Mucosa of descending colon (tissue), 3 donors: Measurements from ENCODE around the gene UBALD1. TPM values are rescaled to one million over a fixed set of nuclear protein-coding genes. Genes with fewer than 3 reads are reported as not detected.

Source experiments
- ATAC-seq: fragments of 200-7000 bp; cut with Tn5 transposase; one replicate; pipeline ENCODE4 v1.9.1; 2020; ENCODE audit warnings: mild to moderate bottlenecking, moderate library complexity
- DNase-seq, 3 donors: peaks; one replicate each; pipeline ENCODE4 v3.0.0-alpha.2; 2020
- H3K36me3 ChIP-seq: fragments of 200-600 bp; one replicate; pipeline ENCODE4 v1.8.0; 2021; ENCODE audit warnings: low read depth, mild to moderate bottlenecking
- H3K4me1 ChIP-seq: fragments of 200-600 bp; one replicate; pipeline ENCODE4 v1.8.0; 2021; ENCODE audit warnings: low read depth, mild to moderate bottlenecking
- H3K4me3 ChIP-seq: fragments of 200-600 bp; one replicate; pipeline ENCODE4 v1.8.0; 2021; ENCODE audit warnings: mild to moderate bottlenecking
- H3K9me3 ChIP-seq: fragments of 200-600 bp; one replicate; pipeline ENCODE4 v1.8.0; 2021; ENCODE audit warnings: mild to moderate bottlenecking
- CTCF ChIP-seq: fragments of 200-600 bp; IDR thresholded peaks from one replicate; pipeline ENCODE4 v1.8.0; 2022; ENCODE audit warnings: antibody characterized with exemption, mild to moderate bottlenecking
- intact Hi-C, 2 donors: fragments of 100-400 bp; cut with DNase I in 1 of 2; cut with micrococcal nuclease in 1 of 2; formaldehyde crosslinking; loops; one replicate each; pipeline versions ENCODE4 v1.11.0 to v1.11.1; 2022; cut with DNase I, micrococcal nuclease
- total RNA-seq, 3 donors: library from RNA; stranded (reverse); fragmentation: NEBNext Ultra II Directional in 2 of 3; extraction: Animal tissue kit (Norgen Biotek cat#: 25700) in 2 of 3; gene quantifications; one replicate each; pipeline versions ENCODE4 v1.2.1 to v1.2.4, GENCODE V29; 2021 to 2023
- donor health status: DM: no; HTN: no; CAD: no; lungs with moderate emphysema.
- donor health status: DM: no; HTN: no; CAD: no.
- donor health status: DM: no; HTN: yes; CAD: no.

Gene UBALD1
- total RNA-seq, 3 donors from 2014 or later: 21.3 to 38.8 (median 22.5) TPM

- H3K36me3 ChIP-seq: peaks cover 9% of the 10 kb centered on the region
- TF ChIP-seq CTCF: no peak
- DNase-seq (no peak), ATAC-seq (no peak)
- H3K9me3 ChIP-seq: no peaks in the 10 kb centered on the region
- peaks cover 19% of the 10 kb centered on the region for H3K4me1 ChIP-seq
- H3K4me3 ChIP-seq: no peak overlapping the region
- intact Hi-C loops: no loop called here
Observed at GRCh38 chr16:4659363-4660353, 45.0 kb upstream of the UBALD1 start.

- no peaks in the 10 kb centered on the region for H3K9me3 ChIP-seq
- no peak for DNase-seq
- no peak for TF ChIP-seq CTCF
- no peak overlapping the region for H3K4me3 ChIP-seq
- peaks cover 8% of the 10 kb centered on the region for H3K4me1 ChIP-seq
- no peak for ATAC-seq
- intact Hi-C loops: no loop called here
- H3K36me3 ChIP-seq: peaks cover 9% of the 10 kb centered on the region
Observed at GRCh38 chr16:4656695-4657686, 42.3 kb upstream of the UBALD1 start.

GRCh38 chr16:4656221-4656620 lies 41.5 kb upstream of the UBALD1 start:
- peaks cover 8% of the 10 kb centered on the region for H3K4me1 ChIP-seq
- intact Hi-C loops: no loop called here
- H3K36me3 ChIP-seq: peaks cover 9% of the 10 kb centered on the region
- no peaks in the 10 kb centered on the region for H3K9me3 ChIP-seq
- ATAC-seq (no peak), DNase-seq (no peak)
- TF ChIP-seq CTCF: no peak
- no peak overlapping the region for H3K4me3 ChIP-seq

GRCh38 chr16:4655801-4656200 lies 41.1 kb upstream of the UBALD1 start:
- intact Hi-C loops: no loop called here
- peaks cover 9% of the 10 kb centered on the region for H3K36me3 ChIP-seq

More at GRCh38 chr16:4655801-4656200, 41.1 kb upstream of the UBALD1 start:
- H3K9me3 ChIP-seq: no peaks in the 10 kb centered on the region
- H3K4me3 ChIP-seq: no peak overlapping the region
- no peak for ATAC-seq
- no peak for TF ChIP-seq CTCF
- DNase-seq: no peak
- peaks cover 8% of the 10 kb centered on the region for H3K4me1 ChIP-seq
